Measurements from ENCODE around the gene STAT5B. TPM values are rescaled to one million over a fixed set of nuclear protein-coding genes. Genes with fewer than 3 reads are reported as not detected.

Gene STAT5B
- total RNA-seq, 1 experiment from 2014 or later = 7.1 TPM

DNA sequence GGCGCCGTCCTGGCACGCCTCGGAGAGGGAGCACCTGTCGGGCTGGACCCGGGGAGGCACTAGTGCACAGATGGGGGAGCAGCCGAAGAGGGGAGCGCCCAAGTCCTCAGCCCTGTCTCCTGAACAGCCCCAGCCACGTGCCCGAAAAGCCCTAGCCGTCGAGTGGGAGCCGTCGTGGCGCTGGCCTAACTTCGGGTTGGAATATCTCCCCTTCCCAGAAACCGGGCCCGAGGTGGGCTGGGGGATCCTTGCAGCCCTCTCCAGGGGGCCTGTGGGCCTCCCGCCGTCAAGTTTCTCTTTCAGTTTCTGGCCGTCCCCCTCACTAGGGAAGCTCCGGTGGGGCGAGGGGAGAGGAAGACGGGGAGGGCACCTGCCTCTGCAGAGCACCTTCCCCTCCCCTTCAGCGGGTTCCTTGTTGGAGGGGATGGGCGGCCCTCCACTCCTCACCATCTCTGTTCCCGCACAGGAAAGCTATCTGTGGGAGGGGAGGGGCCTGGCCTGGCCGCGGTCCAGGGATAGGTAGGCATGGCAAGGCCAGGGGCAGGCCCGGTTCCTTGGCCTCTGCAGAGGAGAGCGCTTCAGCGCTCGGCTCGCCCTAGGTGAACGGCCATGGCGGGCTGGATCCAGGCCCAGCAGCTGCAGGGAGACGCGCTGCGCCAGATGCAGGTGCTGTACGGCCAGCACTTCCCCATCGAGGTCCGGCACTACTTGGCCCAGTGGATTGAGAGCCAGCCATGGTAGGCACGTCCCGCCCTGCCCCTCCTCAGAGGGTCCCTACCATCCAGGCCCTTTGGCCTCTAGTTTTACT is 12.8 kb upstream of the STAT5B start (continued):
- no peak for TF ChIP-seq ZNF274 (IDR thresholded peaks at IDR 0.05; ENCODE audit: low read depth, low read length)
- TF ChIP-seq SRF (IDR thresholded peaks at IDR 0.05; ENCODE audit: low read depth) = no peak
- no peak for TF ChIP-seq YY1 (IDR thresholded peaks at IDR 0.05; ENCODE audit: extremely low read depth, insufficient replicate concordance, low read depth, low read length)
- TF ChIP-seq, protein P1, sequence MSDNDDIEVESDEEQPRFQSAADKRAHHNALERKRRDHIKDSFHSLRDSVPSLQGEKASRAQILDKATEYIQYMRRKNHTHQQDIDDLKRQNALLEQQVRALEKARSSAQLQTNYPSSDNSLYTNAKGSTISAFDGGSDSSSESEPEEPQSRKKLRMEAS (IDR thresholded peaks at IDR 0.05) = no peak
- no peak for TF ChIP-seq CBX3 (IDR thresholded peaks at IDR 0.05; ENCODE audit: low read depth)

DNA sequence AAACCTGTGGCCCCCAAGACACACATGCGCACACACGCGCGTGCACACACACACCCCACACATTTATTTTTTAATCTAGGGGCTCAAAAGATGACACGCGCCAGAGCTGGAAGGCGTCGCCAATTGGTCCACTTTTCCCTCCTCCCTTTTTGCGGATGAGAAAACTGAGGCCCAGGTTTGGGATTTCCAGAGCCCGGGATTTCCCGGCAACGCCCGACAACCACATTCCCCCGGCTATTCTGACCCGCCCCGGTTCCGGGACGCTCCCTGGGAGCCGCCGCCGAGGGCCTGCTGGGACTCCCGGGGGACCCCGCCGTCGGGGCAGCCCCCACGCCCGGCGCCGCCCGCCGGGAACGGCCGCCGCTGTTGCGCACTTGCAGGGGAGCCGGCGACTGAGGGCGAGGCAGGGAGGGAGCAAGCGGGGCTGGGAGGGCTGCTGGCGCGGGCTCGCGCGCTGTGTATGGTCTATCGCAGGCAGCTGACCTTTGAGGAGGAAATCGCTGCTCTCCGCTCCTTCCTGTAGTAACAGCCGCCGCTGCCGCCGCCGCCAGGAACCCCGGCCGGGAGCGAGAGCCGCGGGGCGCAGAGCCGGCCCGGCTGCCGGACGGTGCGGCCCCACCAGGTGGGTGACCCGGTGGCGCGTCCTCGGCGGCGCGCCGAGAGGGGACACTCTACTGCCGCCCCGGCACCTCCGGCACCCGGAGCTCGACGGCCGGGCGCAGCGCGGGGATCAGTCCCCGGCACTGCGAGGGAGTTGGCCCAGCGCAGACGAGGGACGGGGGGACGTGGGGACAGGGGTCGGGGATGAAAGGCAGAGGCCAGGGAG is 12.0 kb upstream of the STAT5B start, which contains the start of gene STAT5A:
TSS of gene STAT5A (plus strand) at position 522 of the 826 bp plus-strand sequence. CDS start 914 bp downstream, outside the sequence.
- BruUV-seq (replicated peaks) = no TSS peak
- DNase-seq (ENCODE audit: low read depth, low spot score) (no peak), ATAC-seq (no peak; the same call in 1 of the 2 replicates)
- Histone ChIP-seq H2AFZ (ENCODE audit: low read depth, low read length, poor library complexity, severe bottlenecking) (no peak within 1 kb of the TSS), H3K9me2 (ENCODE audit: insufficient read depth) (no peaks in the 10 kb centered on the region), H3K4me1 (ENCODE audit: control insufficient read depth in 1 of 2, insufficient read depth in 2 of 2, low read length in 2 of 2) (no peaks in the 10 kb centered on the region), H3K27me3 (ENCODE audit: insufficient read depth, low read length) (no peaks in the 10 kb centered on the region), H3K9ac (ENCODE audit: low read length) (no peak within 1 kb of the TSS), H3K36me3 (ENCODE audit: control insufficient read depth in 1 of 2, insufficient read depth in 2 of 2, low read length in 2 of 2) (no peaks in the 10 kb centered on the region), H4K20me1 (ENCODE audit: insufficient read depth) (no peaks in the 10 kb centered on the region), H3K27ac (ENCODE audit: low read depth, low read length) (no peak within 1 kb of the TSS), H3K79me2 (ENCODE audit: insufficient read depth, low read length) (no peaks in the 10 kb centered on the region), H3K4me3 (replicated peaks in 1 of 2; ENCODE audit: low read depth in 1 of 2, low read length in 2 of 2) (no peak within 1 kb of the TSS), H3K4me2 (ENCODE audit: low read length) (no peak within 1 kb of the TSS), H3K9me3 (ENCODE audit: control insufficient read depth in 1 of 2, insufficient read depth in 1 of 2, low read depth in 1 of 2, low read length in 2 of 2) (no peaks in the 10 kb centered on the region)
- intact Hi-C loops (cut with micrococcal nuclease) = no loop called here
- ChIA-PET RAD21 (ENCODE audit: low non-redundant PET in 1 of 2, low total read pairs in 2 of 2, uncharacterized antibody in 2 of 2, unreplicated experiment in 2 of 2) (no interaction called here), POLR2A (no interaction called here), CTCF (no interaction called here)
- TF ChIP-seq SP1 (IDR thresholded peaks at IDR 0.05; ENCODE audit: low read depth) = no peak
- TF ChIP-seq, protein P2, sequence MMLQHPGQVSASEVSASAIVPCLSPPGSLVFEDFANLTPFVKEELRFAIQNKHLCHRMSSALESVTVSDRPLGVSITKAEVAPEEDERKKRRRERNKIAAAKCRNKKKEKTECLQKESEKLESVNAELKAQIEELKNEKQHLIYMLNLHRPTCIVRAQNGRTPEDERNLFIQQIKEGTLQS (IDR thresholded peaks at IDR 0.05) = no peak
- TF ChIP-seq CBX3 (IDR thresholded peaks at IDR 0.05; ENCODE audit: low read depth) = no peak
- TF ChIP-seq, protein P3, sequence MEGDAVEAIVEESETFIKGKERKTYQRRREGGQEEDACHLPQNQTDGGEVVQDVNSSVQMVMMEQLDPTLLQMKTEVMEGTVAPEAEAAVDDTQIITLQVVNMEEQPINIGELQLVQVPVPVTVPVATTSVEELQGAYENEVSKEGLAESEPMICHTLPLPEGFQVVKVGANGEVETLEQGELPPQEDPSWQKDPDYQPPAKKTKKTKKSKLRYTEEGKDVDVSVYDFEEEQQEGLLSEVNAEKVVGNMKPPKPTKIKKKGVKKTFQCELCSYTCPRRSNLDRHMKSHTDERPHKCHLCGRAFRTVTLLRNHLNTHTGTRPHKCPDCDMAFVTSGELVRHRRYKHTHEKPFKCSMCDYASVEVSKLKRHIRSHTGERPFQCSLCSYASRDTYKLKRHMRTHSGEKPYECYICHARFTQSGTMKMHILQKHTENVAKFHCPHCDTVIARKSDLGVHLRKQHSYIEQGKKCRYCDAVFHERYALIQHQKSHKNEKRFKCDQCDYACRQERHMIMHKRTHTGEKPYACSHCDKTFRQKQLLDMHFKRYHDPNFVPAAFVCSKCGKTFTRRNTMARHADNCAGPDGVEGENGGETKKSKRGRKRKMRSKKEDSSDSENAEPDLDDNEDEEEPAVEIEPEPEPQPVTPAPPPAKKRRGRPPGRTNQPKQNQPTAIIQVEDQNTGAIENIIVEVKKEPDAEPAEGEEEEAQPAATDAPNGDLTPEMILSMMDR (IDR thresholded peaks at IDR 0.05 in 2 of 3, conservative IDR thresholded peaks at IDR 0.05 in 1 of 3; ENCODE audit: borderline replicate concordance in 1 of 3, insufficient read depth in 1 of 3, low read depth in 2 of 3, low read length in 2 of 3) = no peak
- no peak for TF ChIP-seq TCF7L2 (IDR thresholded peaks at IDR 0.05; ENCODE audit: borderline replicate concordance, extremely low read depth, insufficient read depth, insufficient read length)
- TF ChIP-seq ELF1 (IDR thresholded peaks at IDR 0.05; ENCODE audit: borderline replicate concordance, low read depth) = no peak
- no peak for TF ChIP-seq YY1 (IDR thresholded peaks at IDR 0.05; ENCODE audit: extremely low read depth, insufficient replicate concordance, low read depth, low read length)
- no peak for TF ChIP-seq SRF (IDR thresholded peaks at IDR 0.05; ENCODE audit: low read depth)
- no peak for TF ChIP-seq JUND (IDR thresholded peaks at IDR 0.05)
- TF ChIP-seq SIN3A (IDR thresholded peaks at IDR 0.05; ENCODE audit: low read depth) = no peak
- TF ChIP-seq RAD21 (IDR thresholded peaks at IDR 0.05; ENCODE audit: low read depth) = no peak
- TF ChIP-seq EZH2phosphoT487 (IDR thresholded peaks at IDR 0.05; ENCODE audit: borderline replicate concordance) = no peak

Measured in HCT116 (cell line).